Measurements from ENCODE around the gene UBE2D2.

DNA sequence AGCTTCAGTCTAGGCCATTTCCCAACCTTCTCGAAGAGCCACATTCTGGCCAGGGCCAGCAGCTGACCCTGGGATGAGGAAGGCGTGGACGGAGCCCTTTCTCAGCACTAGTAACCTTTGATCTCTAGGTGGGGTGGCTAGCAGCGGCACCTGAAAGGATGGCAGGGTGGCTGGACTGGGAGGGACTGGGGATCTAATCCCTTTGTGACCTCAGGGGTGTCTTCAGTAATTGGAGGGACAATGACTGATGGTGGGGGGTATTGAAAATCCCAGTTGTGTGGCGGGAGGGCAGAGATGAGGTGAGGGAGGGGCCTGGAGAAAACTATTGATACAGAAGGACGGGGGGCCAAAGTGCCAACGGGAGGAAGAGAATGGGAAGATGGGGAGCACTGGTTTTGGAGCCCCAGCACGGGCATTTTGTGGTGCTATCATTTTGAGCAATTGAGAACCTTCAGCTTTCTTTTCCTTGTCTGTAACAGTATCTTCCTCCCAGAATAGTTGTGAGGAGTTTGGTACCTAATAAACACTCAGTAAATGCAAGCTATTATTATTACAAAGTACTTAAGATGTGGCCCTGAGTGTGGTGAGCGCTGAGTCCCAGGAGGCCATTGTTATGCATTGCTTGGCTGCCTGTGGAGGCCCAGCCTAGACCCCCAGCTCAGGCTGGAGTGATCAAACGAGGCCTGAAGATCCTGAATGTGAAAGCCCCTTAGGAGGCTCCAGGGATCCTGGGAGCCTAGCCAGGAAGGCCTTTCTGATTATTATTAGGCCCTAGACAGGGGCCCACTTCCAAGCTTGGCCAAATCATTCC lies 37.3 kb upstream of the UBE2D2 start:
- TF ChIP-seq GABPA (IDR thresholded peaks at IDR 0.05; ENCODE audit: low read depth) (no peak), CTCF (IDR thresholded peaks at IDR 0.05; ENCODE audit: insufficient read depth, low read length) (no peak)
- TF ChIP-seq, protein P1, sequence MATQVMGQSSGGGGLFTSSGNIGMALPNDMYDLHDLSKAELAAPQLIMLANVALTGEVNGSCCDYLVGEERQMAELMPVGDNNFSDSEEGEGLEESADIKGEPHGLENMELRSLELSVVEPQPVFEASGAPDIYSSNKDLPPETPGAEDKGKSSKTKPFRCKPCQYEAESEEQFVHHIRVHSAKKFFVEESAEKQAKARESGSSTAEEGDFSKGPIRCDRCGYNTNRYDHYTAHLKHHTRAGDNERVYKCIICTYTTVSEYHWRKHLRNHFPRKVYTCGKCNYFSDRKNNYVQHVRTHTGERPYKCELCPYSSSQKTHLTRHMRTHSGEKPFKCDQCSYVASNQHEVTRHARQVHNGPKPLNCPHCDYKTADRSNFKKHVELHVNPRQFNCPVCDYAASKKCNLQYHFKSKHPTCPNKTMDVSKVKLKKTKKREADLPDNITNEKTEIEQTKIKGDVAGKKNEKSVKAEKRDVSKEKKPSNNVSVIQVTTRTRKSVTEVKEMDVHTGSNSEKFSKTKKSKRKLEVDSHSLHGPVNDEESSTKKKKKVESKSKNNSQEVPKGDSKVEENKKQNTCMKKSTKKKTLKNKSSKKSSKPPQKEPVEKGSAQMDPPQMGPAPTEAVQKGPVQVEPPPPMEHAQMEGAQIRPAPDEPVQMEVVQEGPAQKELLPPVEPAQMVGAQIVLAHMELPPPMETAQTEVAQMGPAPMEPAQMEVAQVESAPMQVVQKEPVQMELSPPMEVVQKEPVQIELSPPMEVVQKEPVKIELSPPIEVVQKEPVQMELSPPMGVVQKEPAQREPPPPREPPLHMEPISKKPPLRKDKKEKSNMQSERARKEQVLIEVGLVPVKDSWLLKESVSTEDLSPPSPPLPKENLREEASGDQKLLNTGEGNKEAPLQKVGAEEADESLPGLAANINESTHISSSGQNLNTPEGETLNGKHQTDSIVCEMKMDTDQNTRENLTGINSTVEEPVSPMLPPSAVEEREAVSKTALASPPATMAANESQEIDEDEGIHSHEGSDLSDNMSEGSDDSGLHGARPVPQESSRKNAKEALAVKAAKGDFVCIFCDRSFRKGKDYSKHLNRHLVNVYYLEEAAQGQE (IDR thresholded peaks at IDR 0.05; ENCODE audit: insufficient replicate concordance, low read depth), result no peak

Measured in HL-60 (cell line).